ENCODE measurements around the gene HSPA1B. TPM values are rescaled to one million over a fixed set of nuclear protein-coding genes. Genes with fewer than 3 reads are reported as not detected.
"Not testable (repeated sequence)": the region's sequence is repeated elsewhere in the genome, so short reads cannot be mapped to it uniquely, and the experiment has no call there.

HSPA1B gene
- total and polyA plus RNA-seq, 2 donors = 46.8 to 110 TPM

DNA sequence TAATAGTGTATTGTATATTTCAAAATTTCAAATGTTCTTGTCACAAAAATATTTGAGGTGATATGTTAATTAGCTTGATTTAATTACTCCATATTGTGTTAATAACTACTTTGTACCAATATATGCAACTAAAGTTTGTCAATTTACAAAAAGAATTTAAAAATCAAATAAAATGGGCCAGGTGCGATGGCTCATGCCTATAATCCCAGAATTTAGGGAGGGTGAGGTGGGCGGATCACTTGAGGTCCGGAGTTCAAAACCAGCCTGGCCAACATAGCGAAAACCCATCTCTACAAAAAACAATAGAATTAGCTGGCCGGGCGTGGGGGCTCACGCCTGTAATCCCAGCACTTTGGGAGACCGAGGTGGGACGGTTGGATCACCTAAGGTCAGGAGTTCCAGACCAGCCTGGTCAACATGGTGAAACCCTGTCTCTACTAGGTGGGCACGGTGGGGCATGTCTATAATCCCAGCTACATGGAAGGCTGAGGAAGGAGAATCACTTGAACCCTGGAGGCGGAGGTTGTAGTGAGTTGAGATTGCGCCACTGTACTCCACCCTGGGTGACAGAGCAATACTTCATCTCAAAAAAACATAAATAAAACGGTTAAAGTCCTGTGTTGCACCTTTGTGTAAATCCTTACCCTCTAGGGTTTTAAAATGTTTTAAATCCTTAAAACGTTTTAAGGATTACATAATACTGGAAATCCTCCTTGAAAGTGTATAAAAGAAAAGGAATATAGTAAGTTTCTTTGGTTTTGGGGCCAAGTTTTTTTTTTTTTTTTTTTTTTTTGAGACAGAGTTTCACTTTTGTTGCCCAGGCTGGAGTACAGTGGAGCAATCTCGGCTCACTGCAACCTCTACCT, 4.0 kb downstream of the HSPA1B start:
- H3K4me3 ChIP-seq (ENCODE audit: low read length in 2 of 2) = no peak overlapping the region
- 94% methylated on average over 15 of the region's 15 CpGs for WGBS
- peak overlapping the region in 1 of 2 donors; percentile 93 for H3K27ac ChIP-seq (ENCODE audit: low read depth in 1 of 2, low read length in 1 of 2)
- peaks cover 0 to 4% of the 10 kb centered on the region in 2 donors for H3K9me3 ChIP-seq (ENCODE audit: control insufficient read depth in 2 of 2, insufficient read depth in 1 of 2, low read length in 1 of 2)
- H3K36me3 ChIP-seq (ENCODE audit: control insufficient read depth in 2 of 2, insufficient read depth in 2 of 2, low read length in 1 of 2) = peaks cover 0 to 5% of the 10 kb centered on the region in 2 donors
- H3K27me3 ChIP-seq (ENCODE audit: control insufficient read depth in 2 of 2, insufficient read depth in 1 of 2, low read length in 1 of 2) = peaks cover 0 to 13% of the 10 kb centered on the region in 2 donors
- peaks cover 11 to 47% of the 10 kb centered on the region in 2 donors for H3K4me1 ChIP-seq (ENCODE audit: control insufficient read depth in 2 of 2, insufficient read depth in 2 of 2, low read length in 2 of 2)
- DNase-seq (ENCODE audit: low read depth in 6 of 9, low spot score in 9 of 9) = no peak

DNA sequence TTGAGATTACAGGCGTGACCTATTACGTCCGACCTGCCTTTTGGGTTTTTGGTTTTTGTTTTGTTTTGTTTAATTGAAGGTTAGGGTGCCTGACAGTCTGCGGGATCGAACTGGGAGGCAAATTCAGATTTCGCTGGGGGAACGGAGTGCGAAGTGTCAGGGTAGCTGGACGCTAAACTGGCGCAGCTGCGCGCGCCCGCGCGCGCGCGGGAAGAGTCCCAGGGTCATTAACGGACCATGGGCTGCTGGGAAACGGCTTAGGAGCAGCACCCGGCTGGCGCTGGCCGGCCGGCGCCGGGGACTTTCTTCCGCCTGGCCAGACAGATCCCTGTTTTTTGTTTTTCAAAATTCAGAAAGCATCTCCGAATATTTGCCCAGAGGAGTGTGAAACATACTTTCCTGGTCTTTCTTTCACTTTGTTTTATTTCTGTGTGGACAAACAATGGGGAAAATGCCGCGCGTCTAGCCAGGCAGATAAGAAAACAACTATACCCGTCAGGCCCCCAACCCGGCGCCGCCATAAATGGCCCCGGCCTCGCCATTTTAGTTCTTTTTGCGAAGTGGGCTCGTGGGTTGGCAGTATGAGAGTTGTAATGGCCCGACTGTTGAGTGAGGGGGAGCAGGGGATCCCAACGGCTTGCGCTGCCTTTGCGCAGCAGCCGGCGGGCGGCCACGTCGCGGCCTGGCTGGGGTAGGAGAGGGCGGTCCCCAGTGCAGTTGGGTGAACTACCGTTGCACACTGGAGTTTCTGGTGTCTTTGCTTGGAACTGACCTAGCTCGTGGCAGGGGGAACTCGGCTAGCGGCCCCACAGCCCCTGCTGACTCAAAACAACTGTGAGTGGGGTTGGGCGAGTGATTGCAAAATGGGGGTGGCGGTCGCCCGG, 7.1 kb downstream of the HSPA1B start:
- peaks cover 25 to 35% of the 10 kb centered on the region in 2 donors for H3K36me3 ChIP-seq (ENCODE audit: control insufficient read depth in 2 of 2, insufficient read depth in 2 of 2, low read length in 1 of 2)
- H3K27me3 ChIP-seq (ENCODE audit: control insufficient read depth in 2 of 2, insufficient read depth in 1 of 2, low read length in 1 of 2) = no peaks in the 10 kb centered on the region
- H3K4me1 ChIP-seq (ENCODE audit: control insufficient read depth in 2 of 2, insufficient read depth in 2 of 2, low read length in 2 of 2) = peaks cover 25 to 57% of the 10 kb centered on the region in 2 donors
- peak in 8 of 9 donors; percentile 69 to 94 (median 80) for DNase-seq (ENCODE audit: low read depth in 6 of 9, low spot score in 9 of 9)
- no peaks in the 10 kb centered on the region for H3K9me3 ChIP-seq (ENCODE audit: control insufficient read depth in 2 of 2, insufficient read depth in 1 of 2, low read length in 1 of 2)
- WGBS = under 1% methylated on average over 59 of the region's 59 CpGs
- H3K27ac ChIP-seq (ENCODE audit: low read depth in 1 of 2, low read length in 1 of 2) = peak overlapping the region; percentile 96 to 99
- peak overlapping the region; percentile 59 to 97 for H3K4me3 ChIP-seq (ENCODE audit: low read length in 2 of 2)

DNA sequence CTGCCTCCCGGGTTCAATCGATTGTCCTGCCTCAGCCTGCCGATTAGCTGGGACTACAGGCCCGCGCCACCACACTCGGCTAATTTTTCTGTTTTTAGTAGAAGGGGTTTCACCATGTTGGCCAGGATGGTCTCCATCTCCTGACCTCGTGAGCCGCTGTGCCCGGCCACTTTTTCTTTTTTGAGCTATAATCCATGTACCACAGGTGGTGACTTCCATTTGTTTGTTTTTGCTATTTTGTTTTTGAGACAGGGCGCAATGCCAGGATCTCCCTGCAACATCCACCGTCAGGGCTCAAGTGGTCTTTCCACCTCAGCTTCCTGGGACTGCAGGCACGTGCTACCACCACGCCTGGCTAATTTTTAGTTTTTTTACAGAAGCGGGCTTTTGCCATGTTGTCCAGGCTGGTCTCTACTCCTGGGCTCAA, 8.5 kb downstream of the HSPA1B start:
- no peak for DNase-seq (ENCODE audit: low read depth in 6 of 9, low spot score in 9 of 9)
- Histone ChIP-seq H3K27ac (ENCODE audit: low read depth in 1 of 2, low read length in 1 of 2) (peak overlapping the region; percentile 15 to 62), H3K9me3 (ENCODE audit: control insufficient read depth in 2 of 2, insufficient read depth in 1 of 2, low read length in 1 of 2) (no peaks in the 10 kb centered on the region), H3K4me1 (ENCODE audit: control insufficient read depth in 2 of 2, insufficient read depth in 2 of 2, low read length in 2 of 2) (peaks cover 25 to 45% of the 10 kb centered on the region in 2 donors), H3K27me3 (ENCODE audit: control insufficient read depth in 2 of 2, insufficient read depth in 1 of 2, low read length in 1 of 2) (no peaks in the 10 kb centered on the region), H3K4me3 (ENCODE audit: low read length in 2 of 2) (peak overlapping the region; percentile 59 to 97), H3K36me3 (ENCODE audit: control insufficient read depth in 2 of 2, insufficient read depth in 2 of 2, low read length in 1 of 2) (peaks cover 39 to 50% of the 10 kb centered on the region in 2 donors)
- WGBS = 12% methylated on average over 14 of the region's 14 CpGs

DNA sequence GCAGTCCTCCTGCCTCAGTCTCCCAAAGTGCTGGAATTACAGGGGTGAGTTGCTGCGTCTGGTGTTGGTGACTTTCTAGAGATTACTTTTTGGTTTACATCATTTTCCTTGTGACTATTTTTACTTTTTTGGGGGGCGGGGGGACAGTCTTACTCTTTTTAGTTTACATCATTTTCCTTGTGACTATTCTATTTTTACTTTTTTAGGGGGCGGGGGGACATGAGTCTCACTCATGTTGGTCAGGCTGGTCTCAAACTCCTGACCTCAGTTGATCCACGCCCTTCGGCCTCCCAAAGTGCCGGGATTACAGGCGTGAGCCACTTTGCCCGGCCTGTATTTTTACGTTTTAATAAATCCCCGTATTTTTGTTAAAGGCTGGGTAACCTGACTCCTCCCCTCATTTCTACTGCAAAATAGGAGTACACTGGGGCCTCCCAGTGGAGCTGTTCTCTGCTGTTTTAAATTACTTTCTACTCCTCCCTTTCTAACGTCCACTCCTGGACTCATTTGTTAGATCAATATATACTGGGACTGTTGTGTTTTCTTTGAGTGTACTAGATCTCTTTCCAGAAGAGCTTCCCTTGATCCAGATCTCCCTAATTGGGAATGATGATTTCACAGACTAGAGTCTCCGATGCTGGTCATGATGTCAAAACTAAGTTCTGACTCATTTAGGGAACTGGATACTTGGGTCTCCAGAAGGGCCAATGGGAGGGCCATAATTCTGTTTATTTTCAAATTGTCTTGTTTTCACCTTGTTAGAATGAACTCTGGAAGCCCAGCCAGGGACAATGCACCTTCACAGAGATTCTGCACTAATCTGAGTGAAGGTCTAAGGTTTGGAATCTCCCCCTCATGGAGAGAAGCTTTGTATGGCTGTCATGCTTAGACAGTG, 9.2 kb downstream of the HSPA1B start:
- Histone ChIP-seq H3K27me3 (ENCODE audit: control insufficient read depth in 2 of 2, insufficient read depth in 1 of 2, low read length in 1 of 2) (no peaks in the 10 kb centered on the region), H3K4me1 (ENCODE audit: control insufficient read depth in 2 of 2, insufficient read depth in 2 of 2, low read length in 2 of 2) (peaks cover 24 to 44% of the 10 kb centered on the region in 2 donors), H3K36me3 (ENCODE audit: control insufficient read depth in 2 of 2, insufficient read depth in 2 of 2, low read length in 1 of 2) (peaks cover 39 to 54% of the 10 kb centered on the region in 2 donors), H3K4me3 (ENCODE audit: low read length in 2 of 2) (peak overlapping the region; percentile 59 to 97), H3K9me3 (ENCODE audit: control insufficient read depth in 2 of 2, insufficient read depth in 1 of 2, low read length in 1 of 2) (no peaks in the 10 kb centered on the region), H3K27ac (ENCODE audit: low read depth in 1 of 2, low read length in 1 of 2) (peak overlapping the region in 1 of 2 donors; percentile 62)
- 24% methylated on average over 12 of the region's 12 CpGs for WGBS
- DNase-seq (ENCODE audit: low read depth in 6 of 9, low spot score in 9 of 9) = no peak

DNA sequence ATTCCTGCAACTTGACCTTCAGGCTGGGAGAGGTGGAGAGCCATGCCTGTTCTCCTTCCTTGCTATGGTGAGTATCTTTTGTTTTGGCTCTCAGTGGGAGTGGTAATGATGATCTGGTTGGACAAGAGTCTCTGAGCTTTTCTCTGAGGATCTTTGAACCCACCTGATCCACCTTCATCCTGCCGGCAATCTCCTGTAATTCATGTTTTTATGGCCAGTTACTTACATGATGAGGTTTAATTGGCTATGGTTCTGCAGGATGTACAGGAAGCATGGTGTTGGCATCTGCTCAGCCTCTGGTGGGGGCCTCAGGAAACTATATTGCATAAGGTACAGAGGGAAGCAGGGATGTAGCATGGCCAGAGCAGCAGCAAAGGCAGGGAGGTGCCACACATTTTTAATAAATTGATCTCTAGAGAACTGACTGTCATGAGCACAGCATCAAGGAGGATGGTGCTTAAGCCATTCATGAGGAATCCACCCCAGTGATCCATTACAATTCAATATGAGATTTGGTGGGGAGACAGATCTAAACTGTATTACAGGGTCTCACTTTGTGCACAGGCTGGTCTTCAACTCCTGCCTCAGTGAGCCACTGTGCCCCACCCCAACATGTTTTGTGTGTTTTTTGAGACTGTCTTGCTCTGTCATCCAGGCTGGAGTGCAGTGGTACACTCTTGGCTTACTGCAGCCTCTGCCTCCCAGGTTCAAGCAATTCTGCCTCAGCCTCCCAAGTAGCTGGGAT, 10.0 kb downstream of the HSPA1B start:
- Histone ChIP-seq H3K4me3 (ENCODE audit: low read length in 2 of 2) (peak overlapping the region; percentile 59 to 97), H3K9me3 (ENCODE audit: control insufficient read depth in 2 of 2, insufficient read depth in 1 of 2, low read length in 1 of 2) (no peaks in the 10 kb centered on the region), H3K27ac (ENCODE audit: low read depth in 1 of 2, low read length in 1 of 2) (peak overlapping the region in 1 of 2 donors; percentile 8), H3K4me1 (ENCODE audit: control insufficient read depth in 2 of 2, insufficient read depth in 2 of 2, low read length in 2 of 2) (peaks cover 24 to 44% of the 10 kb centered on the region in 2 donors), H3K27me3 (ENCODE audit: control insufficient read depth in 2 of 2, insufficient read depth in 1 of 2, low read length in 1 of 2) (no peaks in the 10 kb centered on the region), H3K36me3 (ENCODE audit: control insufficient read depth in 2 of 2, insufficient read depth in 2 of 2, low read length in 1 of 2) (peaks cover 39 to 54% of the 10 kb centered on the region in 2 donors)
- DNase-seq (ENCODE audit: low read depth in 6 of 9, low spot score in 9 of 9) = no peak
- WGBS = 7% methylated on average over 1 of the region's 1 CpG

DNA sequence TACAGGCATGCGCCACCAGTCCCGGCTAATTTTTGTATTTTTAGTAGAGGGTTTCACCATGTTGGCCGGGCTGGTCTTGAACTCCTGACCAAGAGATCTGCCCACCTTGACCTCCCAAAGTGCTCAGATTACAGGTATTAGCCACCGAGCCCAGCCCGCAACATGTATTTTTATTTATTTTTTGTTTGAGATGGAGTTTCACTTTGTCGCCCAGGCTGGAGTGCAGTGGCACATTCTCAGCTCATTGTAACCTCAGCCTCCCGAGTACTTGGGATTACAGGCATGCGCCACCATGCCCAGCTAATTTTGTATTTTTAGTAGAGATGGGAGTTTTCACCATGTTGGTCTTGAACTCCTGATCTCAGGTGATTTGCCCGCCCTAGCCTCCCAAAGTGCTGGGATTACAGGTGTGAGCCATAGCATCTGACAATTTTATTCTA, 10.6 kb downstream of the HSPA1B start:
- H3K27ac ChIP-seq (ENCODE audit: low read depth in 1 of 2, low read length in 1 of 2); DNase-seq (ENCODE audit: low read depth in 6 of 9, low spot score in 9 of 9); H3K27me3 ChIP-seq (ENCODE audit: control insufficient read depth in 2 of 2, insufficient read depth in 1 of 2, low read length in 1 of 2); H3K9me3 ChIP-seq (ENCODE audit: control insufficient read depth in 2 of 2, insufficient read depth in 1 of 2, low read length in 1 of 2): not testable (repeated sequence)
- Histone ChIP-seq H3K36me3 (ENCODE audit: control insufficient read depth in 2 of 2, insufficient read depth in 2 of 2, low read length in 1 of 2) (peaks cover 39 to 54% of the 10 kb centered on the region in 2 donors), H3K4me3 (ENCODE audit: low read length in 2 of 2) (peak overlapping the region in 1 of 2 donors; percentile 97), H3K4me1 (ENCODE audit: control insufficient read depth in 2 of 2, insufficient read depth in 2 of 2, low read length in 2 of 2) (peaks cover 24 to 44% of the 10 kb centered on the region in 2 donors)
- 93% methylated on average over 9 of the region's 9 CpGs for WGBS

DNA sequence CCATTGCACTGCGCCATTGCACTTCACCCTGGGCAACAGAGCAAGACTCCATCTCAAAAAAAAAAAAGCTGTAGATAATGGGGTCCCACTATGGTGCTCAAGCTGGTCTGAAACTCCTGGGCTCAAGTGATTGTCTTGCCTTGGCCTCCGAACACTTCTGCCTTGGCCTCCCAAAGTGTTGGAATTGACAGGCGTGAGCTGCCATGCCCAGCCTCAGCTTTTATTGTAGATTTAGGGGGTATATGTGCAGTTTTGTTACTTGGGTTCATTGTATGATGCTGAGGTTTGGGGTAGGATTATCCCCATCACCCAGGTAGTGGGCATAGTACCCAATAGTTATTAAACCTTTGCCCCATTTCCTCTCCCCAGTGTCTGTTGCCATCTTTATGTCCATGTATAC, 11.4 kb downstream of the HSPA1B start:
- peaks cover 24 to 39% of the 10 kb centered on the region in 2 donors for H3K4me1 ChIP-seq (ENCODE audit: control insufficient read depth in 2 of 2, insufficient read depth in 2 of 2, low read length in 2 of 2)
- no peaks in the 10 kb centered on the region for H3K9me3 ChIP-seq (ENCODE audit: control insufficient read depth in 2 of 2, insufficient read depth in 1 of 2, low read length in 1 of 2)
- H3K27ac ChIP-seq (ENCODE audit: low read depth in 1 of 2, low read length in 1 of 2) = no peak overlapping the region
- no peaks in the 10 kb centered on the region for H3K27me3 ChIP-seq (ENCODE audit: control insufficient read depth in 2 of 2, insufficient read depth in 1 of 2, low read length in 1 of 2)
- WGBS = 97% methylated on average over 3 of the region's 3 CpGs
- H3K36me3 ChIP-seq (ENCODE audit: control insufficient read depth in 2 of 2, insufficient read depth in 2 of 2, low read length in 1 of 2) = peaks cover 39 to 54% of the 10 kb centered on the region in 2 donors
- no peak overlapping the region for H3K4me3 ChIP-seq (ENCODE audit: low read length in 2 of 2)
- no peak for DNase-seq (ENCODE audit: low read depth in 6 of 9, low spot score in 9 of 9)

DNA sequence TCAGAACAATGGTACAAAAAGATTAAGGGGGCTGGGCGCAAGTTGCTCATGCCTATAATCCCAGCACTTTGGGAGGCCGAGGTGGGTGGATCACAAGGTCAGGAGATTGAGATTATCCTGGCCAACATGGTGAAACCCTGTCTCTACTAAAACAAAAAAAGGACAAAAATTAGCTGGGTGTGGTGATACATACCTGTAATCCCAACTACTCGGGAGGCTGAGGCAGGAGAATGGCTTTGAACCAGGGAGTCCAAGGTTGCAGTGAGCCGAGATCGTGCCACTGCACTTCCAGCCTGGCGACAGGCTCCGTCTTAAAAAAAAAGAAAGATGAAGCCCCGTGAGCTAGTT, 12.2 kb downstream of the HSPA1B start:
- peak overlapping the region in 1 of 2 donors; percentile 31 for H3K27ac ChIP-seq (ENCODE audit: low read depth in 1 of 2, low read length in 1 of 2)
- H3K4me3 ChIP-seq (ENCODE audit: low read length in 2 of 2); DNase-seq (ENCODE audit: low read depth in 6 of 9, low spot score in 9 of 9); H3K9me3 ChIP-seq (ENCODE audit: control insufficient read depth in 2 of 2, insufficient read depth in 1 of 2, low read length in 1 of 2); H3K27me3 ChIP-seq (ENCODE audit: control insufficient read depth in 2 of 2, insufficient read depth in 1 of 2, low read length in 1 of 2): not testable (repeated sequence)
- peaks cover 44 to 54% of the 10 kb centered on the region in 2 donors for H3K36me3 ChIP-seq (ENCODE audit: control insufficient read depth in 2 of 2, insufficient read depth in 2 of 2, low read length in 1 of 2)
- peaks cover 24 to 35% of the 10 kb centered on the region in 2 donors for H3K4me1 ChIP-seq (ENCODE audit: control insufficient read depth in 2 of 2, insufficient read depth in 2 of 2, low read length in 2 of 2)
- 97% methylated on average over 8 of the region's 8 CpGs for WGBS
